Urothelium cell line (cell line): ENCODE data around the gene PDGFC.
A peak's percentile ranks its signal among the peaks of the same experiment; 100 is the strongest.

ENCODE experiments used
- DNase-seq: peaks from one replicate; pipeline ENCODE4 v3.0.0; 2011; ENCODE audit warnings: low spot score, mixed read lengths
- FAIRE-seq: peaks from 2 replicates; lab custom pipeline; 2011; peaks lifted over from hg19 to GRCh38; lab: Jason Lieb, UNC

The PDGFC gene

GRCh38 chr4:156763511-156763910 lies 208.1 kb downstream of the PDGFC start:
- DNase-seq (no peak), FAIRE-seq (no peak)

GRCh38 chr4:156762851-156763250 lies 208.7 kb downstream of the PDGFC start:
- DNase-seq (no peak), FAIRE-seq (no peak)

GRCh38 chr4:156756118-156756517 lies 215.5 kb downstream of the PDGFC start:
- FAIRE-seq (no peak), DNase-seq (no peak)

GRCh38 chr4:156754832-156755570 lies 216.6 kb downstream of the PDGFC start:
- no peak for FAIRE-seq
- no peak for DNase-seq

- DNase-seq (peak; percentile 12), FAIRE-seq (no peak)
These were observed 220.1 kb downstream of the PDGFC start for GRCh38 chr4:156751486-156751885.

GRCh38 chr4:156749426-156750403 lies 221.9 kb downstream of the PDGFC start:
- no peak for DNase-seq
- no peak for FAIRE-seq

GRCh38 chr4:156746111-156746510 lies 225.5 kb downstream of the PDGFC start:
- FAIRE-seq, result no peak

GRCh38 chr4:156738766-156739165 lies 232.8 kb downstream of the PDGFC start:
- FAIRE-seq, result no peak
- DNase-seq, result no peak

More at GRCh38 chr4:156746111-156746510, 225.5 kb downstream of the PDGFC start:
- no peak for DNase-seq

- DNase-seq (peak; percentile 7), FAIRE-seq (no peak)
These were observed 236.4 kb downstream of the PDGFC start for GRCh38 chr4:156734965-156735895.

- FAIRE-seq, result no peak
- no peak for DNase-seq
These were observed 238.0 kb downstream of the PDGFC start for GRCh38 chr4:156733582-156733981.

- no peak for FAIRE-seq
- DNase-seq, result no peak
These were observed 239.0 kb downstream of the PDGFC start for GRCh38 chr4:156732634-156733033.

- DNase-seq, result no peak
- no peak for FAIRE-seq
These were observed 242.2 kb downstream of the PDGFC start for GRCh38 chr4:156729416-156729815.

GRCh38 chr4:156725257-156725656 lies 246.3 kb downstream of the PDGFC start:
- DNase-seq (no peak), FAIRE-seq (no peak)

- FAIRE-seq, result no peak
These were observed 247.5 kb downstream of the PDGFC start for GRCh38 chr4:156723951-156724668.

GRCh38 chr4:156718226-156718625 lies 253.4 kb downstream of the PDGFC start:
- DNase-seq (no peak), FAIRE-seq (no peak)

More at GRCh38 chr4:156723951-156724668, 247.5 kb downstream of the PDGFC start:
- no peak for DNase-seq

- FAIRE-seq (no peak), DNase-seq (no peak)
These were observed 260.4 kb downstream of the PDGFC start for GRCh38 chr4:156711193-156711590.
